ENCODE results near the gene SMARCA2.

The SMARCA2 gene

DNA sequence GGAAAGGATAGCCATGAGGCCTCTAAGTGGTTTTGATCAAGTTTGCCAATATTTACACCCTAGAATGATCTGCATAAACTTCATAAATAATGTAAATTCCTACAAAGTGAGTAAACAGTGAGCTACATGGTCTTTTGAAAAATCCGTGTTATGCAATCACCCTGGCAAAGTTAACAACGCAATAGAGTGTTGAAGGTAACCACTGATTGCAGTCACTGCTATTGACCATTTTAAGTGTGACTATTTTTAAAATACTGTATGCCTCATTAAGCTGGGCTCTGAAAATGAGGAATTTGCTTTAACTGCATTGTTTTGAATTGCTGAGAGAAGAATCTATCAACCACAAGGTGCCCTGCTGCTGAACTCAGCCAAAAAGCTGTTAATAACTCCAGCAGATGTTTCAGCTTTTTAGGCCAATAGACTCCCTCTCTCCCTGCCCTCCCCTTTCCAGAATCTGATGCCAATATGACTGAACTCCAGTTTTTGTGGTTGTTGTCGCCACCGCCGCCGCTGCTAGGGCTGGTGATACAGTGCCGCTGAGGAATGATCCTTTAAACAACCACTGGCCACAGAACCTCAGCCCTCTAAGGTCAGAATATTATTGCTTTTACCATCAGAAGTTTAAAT is 35.3 kb upstream of the SMARCA2 start:
- no peak for TF ChIP-seq ZFX (IDR thresholded peaks at IDR 0.05; ENCODE audit: borderline replicate concordance)
- TF ChIP-seq, protein P1, sequence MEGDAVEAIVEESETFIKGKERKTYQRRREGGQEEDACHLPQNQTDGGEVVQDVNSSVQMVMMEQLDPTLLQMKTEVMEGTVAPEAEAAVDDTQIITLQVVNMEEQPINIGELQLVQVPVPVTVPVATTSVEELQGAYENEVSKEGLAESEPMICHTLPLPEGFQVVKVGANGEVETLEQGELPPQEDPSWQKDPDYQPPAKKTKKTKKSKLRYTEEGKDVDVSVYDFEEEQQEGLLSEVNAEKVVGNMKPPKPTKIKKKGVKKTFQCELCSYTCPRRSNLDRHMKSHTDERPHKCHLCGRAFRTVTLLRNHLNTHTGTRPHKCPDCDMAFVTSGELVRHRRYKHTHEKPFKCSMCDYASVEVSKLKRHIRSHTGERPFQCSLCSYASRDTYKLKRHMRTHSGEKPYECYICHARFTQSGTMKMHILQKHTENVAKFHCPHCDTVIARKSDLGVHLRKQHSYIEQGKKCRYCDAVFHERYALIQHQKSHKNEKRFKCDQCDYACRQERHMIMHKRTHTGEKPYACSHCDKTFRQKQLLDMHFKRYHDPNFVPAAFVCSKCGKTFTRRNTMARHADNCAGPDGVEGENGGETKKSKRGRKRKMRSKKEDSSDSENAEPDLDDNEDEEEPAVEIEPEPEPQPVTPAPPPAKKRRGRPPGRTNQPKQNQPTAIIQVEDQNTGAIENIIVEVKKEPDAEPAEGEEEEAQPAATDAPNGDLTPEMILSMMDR (IDR thresholded peaks at IDR 0.05), result no peak
- no peak overlapping the region for H3K27ac ChIP-seq

DNA sequence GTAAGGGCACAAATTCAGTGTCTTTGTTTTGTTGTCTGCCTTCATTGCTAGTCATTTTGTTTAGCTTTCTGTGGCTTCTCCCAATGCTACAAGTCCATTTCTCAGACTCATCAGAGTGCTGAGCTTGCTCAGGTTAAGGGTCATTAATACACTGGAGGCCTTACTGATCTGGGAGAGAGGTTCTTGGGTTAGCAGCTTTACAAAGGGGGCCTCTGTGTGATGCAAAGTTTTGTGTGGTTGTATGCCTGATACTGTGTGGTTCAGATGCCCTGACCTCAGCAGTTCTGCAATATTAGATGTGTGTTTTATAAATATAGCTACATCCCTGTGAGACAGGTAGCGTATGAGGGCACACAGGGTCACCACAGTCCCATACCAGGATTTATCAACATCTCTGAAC is 34.8 kb upstream of the SMARCA2 start:
- no peak overlapping the region for H3K27ac ChIP-seq
- TF ChIP-seq, protein P1 (IDR thresholded peaks at IDR 0.05), result no peak
- TF ChIP-seq ZFX (IDR thresholded peaks at IDR 0.05; ENCODE audit: borderline replicate concordance), result no peak

DNA sequence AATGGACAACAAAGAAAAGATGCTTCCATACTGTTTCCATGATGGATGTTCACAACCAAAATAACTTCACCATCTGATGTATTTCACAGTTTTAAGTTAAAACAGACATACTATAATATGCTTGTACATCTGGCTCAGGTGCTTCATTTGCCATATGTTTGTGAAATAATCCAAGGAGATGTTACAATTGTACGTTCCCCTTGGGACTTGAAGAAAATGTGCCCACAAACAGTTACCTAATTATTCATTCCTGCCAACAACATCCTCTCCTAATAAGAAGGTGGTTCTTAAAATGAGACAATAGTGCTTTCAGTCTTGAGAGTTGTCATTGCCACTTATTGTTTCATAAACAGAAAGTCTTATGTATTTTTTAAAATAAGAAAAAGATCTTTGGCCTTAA is 33.1 kb upstream of the SMARCA2 start:
- no peak overlapping the region for H3K27ac ChIP-seq

DNA sequence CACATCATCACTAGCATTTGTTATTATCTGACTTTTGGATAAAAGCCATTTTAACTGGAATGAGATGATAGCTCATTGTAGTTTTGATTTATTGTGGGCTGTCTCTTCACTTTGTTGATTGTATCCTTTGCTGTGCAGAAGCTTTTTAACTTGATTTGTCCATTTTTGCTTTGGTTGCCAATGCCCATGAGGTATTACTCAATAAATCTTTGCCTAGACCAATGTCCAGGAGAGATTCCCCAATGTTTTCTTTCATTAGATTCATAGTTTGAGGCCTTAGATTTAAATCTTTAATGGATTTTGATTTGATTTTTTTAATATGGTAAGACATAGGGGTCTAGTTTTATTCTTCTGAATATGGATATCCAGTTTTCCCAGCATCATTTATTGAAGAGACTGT is 28.8 kb upstream of the SMARCA2 start:
- no peak overlapping the region for H3K27ac ChIP-seq
- no peak for TF ChIP-seq ZFX (IDR thresholded peaks at IDR 0.05; ENCODE audit: borderline replicate concordance)
- TF ChIP-seq, protein P1 (IDR thresholded peaks at IDR 0.05), result no peak

More for the DNA sequence above, 33.1 kb upstream of the SMARCA2 start:
- TF ChIP-seq, protein P1 (IDR thresholded peaks at IDR 0.05), result no peak
- TF ChIP-seq ZFX (IDR thresholded peaks at IDR 0.05; ENCODE audit: borderline replicate concordance), result no peak

DNA sequence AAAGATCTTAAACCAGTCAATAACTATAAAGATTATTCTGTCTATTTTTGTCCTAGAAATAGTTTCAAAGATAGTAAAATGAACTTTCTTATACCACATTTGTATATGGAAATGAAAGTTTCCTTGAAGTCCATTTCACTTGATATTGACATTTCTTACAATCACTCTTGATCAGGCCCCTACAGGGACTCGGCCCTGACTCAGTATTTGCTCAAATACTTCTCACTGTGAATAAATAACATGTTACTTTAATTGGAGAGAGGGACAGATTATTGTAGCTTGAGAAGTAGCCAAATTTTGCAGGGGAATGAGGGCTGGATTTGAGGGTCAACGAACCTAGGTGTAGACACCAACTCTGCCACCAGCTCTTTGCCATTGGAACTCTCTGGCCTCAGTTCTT is 25.6 kb upstream of the SMARCA2 start:
- H3K27ac ChIP-seq, result no peak overlapping the region
- TF ChIP-seq, protein P1 (IDR thresholded peaks at IDR 0.05), result no peak
- no peak for TF ChIP-seq ZFX (IDR thresholded peaks at IDR 0.05; ENCODE audit: borderline replicate concordance)

DNA sequence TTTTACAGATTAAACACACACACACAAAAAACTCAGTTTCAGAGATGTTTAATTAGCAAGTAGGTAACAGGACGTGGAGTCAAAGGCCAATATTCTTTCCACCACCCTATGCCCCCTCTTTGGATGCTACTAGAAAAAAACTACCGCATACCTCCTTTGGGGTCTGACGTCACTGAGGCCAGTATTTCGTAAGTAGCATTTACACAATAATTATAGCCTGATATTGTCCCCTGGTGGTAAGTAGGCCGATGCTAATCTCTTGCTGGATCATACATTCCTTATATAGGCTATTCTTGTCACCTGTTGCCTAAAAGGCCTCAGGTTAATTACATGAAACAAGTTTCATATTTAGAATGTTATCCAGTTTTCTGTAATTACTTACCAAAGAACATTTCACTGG is 21.0 kb upstream of the SMARCA2 start:
- TF ChIP-seq, protein P1 (IDR thresholded peaks at IDR 0.05), result no peak
- TF ChIP-seq ZFX (IDR thresholded peaks at IDR 0.05; ENCODE audit: borderline replicate concordance), result no peak
- H3K27ac ChIP-seq, result no peak overlapping the region

DNA sequence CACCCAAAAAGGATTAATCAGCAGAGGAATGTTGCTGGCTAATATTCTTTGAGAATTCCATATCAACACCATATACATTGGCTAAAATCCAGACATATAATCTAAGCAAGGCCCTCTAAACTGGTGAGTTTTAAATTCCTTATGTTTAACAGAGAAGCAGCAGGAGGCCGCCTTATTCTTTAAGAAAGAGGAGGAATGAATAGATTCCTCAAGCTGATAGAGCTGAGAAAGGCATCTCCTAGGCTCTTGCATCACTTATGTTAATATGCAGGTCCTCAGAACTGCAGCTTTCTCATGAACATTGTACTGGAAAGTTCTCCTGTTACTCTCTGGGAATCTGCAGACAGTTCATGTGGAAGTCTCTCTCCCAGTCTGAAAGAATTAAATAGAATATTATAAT is 20.1 kb upstream of the SMARCA2 start:
- H3K27ac ChIP-seq, result no peak overlapping the region
- no peak for TF ChIP-seq ZFX (IDR thresholded peaks at IDR 0.05; ENCODE audit: borderline replicate concordance)
- TF ChIP-seq, protein P1 (IDR thresholded peaks at IDR 0.05), result no peak
